Left ventricle myocardium inferior (tissue), 1 donor: ENCODE measurements around the gene ASTL. TPM values are rescaled to one million over a fixed set of nuclear protein-coding genes. Genes with fewer than 3 reads are reported as not detected.

ENCODE experiments used
- DNase-seq: peaks from one replicate; pipeline ENCODE4 v3.0.0-alpha.2; 2020
- H3K27ac ChIP-seq: fragments of 200-600 bp; replicated peaks from 2 replicates; pipeline ENCODE4 v1.8.0; 2021
- H3K27me3 ChIP-seq: fragments of 200-600 bp; 2 replicates; pipeline ENCODE4 v1.8.0; 2021; ENCODE audit warnings: low read depth
- H3K36me3 ChIP-seq: fragments of 200-600 bp; 2 replicates; pipeline ENCODE4 v1.8.0; 2021
- H3K4me1 ChIP-seq: fragments of 200-600 bp; 2 replicates; pipeline ENCODE4 v1.8.0; 2021
- H3K4me3 ChIP-seq: fragments of 200-600 bp; 2 replicates; pipeline ENCODE4 v1.8.0; 2021; ENCODE audit warnings: mild to moderate bottlenecking, moderate library complexity
- H3K9me3 ChIP-seq: fragments of 200-600 bp; replicated peaks from 2 replicates; pipeline ENCODE4 v1.8.0; 2021
- intact Hi-C: fragments of 100-400 bp; cut with micrococcal nuclease; formaldehyde crosslinking; loops from one replicate; pipeline ENCODE4 v1.11.0; 2022
- total RNA-seq: library from RNA; stranded (reverse); fragmentation: NEBNext Ultra II Directional; extraction: Animal tissue kit (Norgen Biotek cat#: 25700); gene quantifications from one replicate; pipeline ENCODE4 v1.2.1, GENCODE V29; 2021
- TF ChIP-seq, protein P1 (sequence below): fragments of 200-600 bp; IDR thresholded peaks from 2 replicates; pipeline ENCODE4 v1.8.0; 2021; ENCODE audit warnings: antibody characterized with exemption, mild to moderate bottlenecking, borderline replicate concordance
- donor health status: DM: no; HTN: yes; CAD: no; lungs with severe emphysema.

ASTL gene
- total RNA-seq, 1 donor from 2014 or later = not detected

DNA sequence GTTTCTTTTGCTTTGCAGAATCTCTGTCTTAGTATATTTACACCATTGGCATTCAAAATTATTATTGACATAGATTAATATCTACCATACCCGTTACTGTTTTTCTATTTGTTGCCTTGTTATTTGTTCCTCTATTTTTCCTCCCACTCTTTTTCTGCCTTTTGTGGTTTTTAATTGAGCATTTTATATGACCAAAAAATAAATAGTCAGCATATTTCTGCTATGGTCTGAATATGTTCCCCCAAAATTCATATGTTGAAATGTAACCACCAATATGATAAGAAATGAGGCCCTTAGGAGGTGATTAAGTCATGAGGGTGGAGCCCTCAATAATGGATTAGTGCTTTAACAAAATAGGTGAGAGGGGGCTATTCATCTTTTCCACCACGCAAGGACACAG lies 57.3 kb downstream of the ASTL start:
- TF ChIP-seq, protein P1, sequence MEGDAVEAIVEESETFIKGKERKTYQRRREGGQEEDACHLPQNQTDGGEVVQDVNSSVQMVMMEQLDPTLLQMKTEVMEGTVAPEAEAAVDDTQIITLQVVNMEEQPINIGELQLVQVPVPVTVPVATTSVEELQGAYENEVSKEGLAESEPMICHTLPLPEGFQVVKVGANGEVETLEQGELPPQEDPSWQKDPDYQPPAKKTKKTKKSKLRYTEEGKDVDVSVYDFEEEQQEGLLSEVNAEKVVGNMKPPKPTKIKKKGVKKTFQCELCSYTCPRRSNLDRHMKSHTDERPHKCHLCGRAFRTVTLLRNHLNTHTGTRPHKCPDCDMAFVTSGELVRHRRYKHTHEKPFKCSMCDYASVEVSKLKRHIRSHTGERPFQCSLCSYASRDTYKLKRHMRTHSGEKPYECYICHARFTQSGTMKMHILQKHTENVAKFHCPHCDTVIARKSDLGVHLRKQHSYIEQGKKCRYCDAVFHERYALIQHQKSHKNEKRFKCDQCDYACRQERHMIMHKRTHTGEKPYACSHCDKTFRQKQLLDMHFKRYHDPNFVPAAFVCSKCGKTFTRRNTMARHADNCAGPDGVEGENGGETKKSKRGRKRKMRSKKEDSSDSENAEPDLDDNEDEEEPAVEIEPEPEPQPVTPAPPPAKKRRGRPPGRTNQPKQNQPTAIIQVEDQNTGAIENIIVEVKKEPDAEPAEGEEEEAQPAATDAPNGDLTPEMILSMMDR = no peak
- no peaks in the 10 kb centered on the region for H3K36me3 ChIP-seq
- no peaks in the 10 kb centered on the region for H3K27me3 ChIP-seq
- H3K9me3 ChIP-seq = peaks cover 15% of the 10 kb centered on the region
- intact Hi-C loops = no loop called here
- H3K4me1 ChIP-seq = peaks cover 32% of the 10 kb centered on the region
- no peak overlapping the region for H3K27ac ChIP-seq
- no peak for DNase-seq
- H3K4me3 ChIP-seq = no peak overlapping the region

DNA sequence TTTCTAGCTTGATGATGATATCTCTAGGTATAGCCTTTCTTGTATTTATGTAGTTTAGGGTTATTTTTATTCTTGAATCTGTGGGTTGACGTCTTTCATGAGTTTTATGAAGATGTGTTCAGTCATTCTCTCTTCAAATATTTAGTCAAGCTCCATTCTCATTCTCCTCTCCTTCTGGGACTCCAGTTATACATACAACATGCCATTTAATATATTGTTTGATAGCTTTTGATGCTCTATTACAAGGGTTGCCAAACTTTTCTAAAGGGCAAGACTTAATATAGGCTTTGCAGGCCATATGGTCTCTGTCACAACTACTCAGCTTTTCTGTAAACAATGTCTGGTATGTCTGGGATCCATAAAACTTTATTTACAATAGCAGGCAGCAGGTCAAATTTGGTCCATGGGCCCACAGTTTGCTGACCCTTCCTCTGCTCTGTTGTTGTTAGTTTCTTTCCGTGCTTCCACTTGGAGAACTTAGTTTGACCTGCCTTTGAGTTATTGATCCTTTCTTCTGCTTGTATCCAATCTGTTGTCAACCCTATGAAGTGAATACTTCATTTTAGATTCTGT lies 63.0 kb downstream of the ASTL start:
- no peak overlapping the region for H3K27ac ChIP-seq
- H3K4me1 ChIP-seq = peaks cover 16% of the 10 kb centered on the region
- TF ChIP-seq, protein P1 = no peak
- peaks cover 26% of the 10 kb centered on the region for H3K9me3 ChIP-seq
- no peaks in the 10 kb centered on the region for H3K36me3 ChIP-seq
- no peak for DNase-seq
- no peaks in the 10 kb centered on the region for H3K27me3 ChIP-seq
- no peak overlapping the region for H3K4me3 ChIP-seq
- intact Hi-C loops = no loop called here

DNA sequence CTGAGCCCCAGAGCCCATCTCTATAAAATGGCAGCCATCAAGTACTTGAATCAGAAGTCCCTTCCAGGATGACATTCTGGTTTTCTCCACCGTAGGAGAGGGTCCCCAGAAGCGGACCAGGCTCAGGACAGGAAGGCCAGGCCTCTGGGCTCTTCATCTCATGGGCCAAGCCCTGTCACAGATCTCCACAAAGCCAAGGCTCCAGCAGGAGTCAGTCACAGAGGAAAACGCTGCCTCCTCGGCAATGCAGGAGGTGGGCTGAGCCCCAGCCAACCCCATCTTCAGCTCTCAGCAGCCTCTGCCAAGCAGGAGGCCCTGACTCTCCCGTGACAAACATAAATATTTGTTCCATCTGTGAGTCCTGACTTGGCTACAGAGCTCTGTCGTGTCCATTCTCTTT lies 64.1 kb downstream of the ASTL start:
- Histone ChIP-seq H3K9me3 (peaks cover 26% of the 10 kb centered on the region), H3K27ac (no peak overlapping the region), H3K36me3 (no peaks in the 10 kb centered on the region), H3K4me1 (peaks cover 16% of the 10 kb centered on the region), H3K27me3 (no peaks in the 10 kb centered on the region), H3K4me3 (no peak overlapping the region)
- no peak for DNase-seq
- TF ChIP-seq, protein P1 = no peak
- intact Hi-C loops = no loop called here

DNA sequence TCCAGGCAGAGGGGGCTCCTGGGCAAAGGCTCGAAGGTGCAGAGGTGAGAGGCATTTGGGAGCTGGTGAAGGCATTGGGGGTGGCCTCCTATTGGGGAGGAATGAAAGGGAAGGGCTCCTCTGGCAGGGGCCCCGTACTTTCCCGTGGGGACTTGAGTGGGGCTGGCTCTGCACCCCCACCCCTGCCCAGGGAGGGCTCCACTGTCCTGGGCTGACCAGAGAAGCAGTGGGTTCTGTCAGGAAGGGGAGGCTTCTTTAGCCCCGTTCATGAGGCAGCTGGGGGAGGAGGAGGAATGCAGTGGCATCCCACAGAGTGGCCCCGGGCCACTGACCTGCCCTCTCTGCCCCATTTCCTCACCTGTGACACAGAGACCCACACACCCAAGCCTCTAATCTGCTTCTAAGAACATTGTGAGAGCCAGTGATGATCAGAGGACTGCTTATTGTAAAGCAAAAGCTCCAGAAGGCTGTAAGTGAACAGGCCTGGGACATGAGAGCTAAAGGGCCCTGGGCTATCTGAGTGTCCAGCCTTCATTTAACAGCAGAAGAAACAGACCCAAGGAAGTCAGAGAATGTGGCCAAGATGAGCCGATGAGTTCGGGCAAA lies 65.0 kb downstream of the ASTL start:
- no peaks in the 10 kb centered on the region for H3K36me3 ChIP-seq
- DNase-seq = no peak
- intact Hi-C loops = no loop called here
- peaks cover 26% of the 10 kb centered on the region for H3K9me3 ChIP-seq
- TF ChIP-seq, protein P1 = no peak
- peaks cover 16% of the 10 kb centered on the region for H3K4me1 ChIP-seq
- H3K27ac ChIP-seq = no peak overlapping the region
- no peaks in the 10 kb centered on the region for H3K27me3 ChIP-seq
- no peak overlapping the region for H3K4me3 ChIP-seq

Other genes with a start within 250 kb of the ASTL start
- gene ANKRD36C, start 146.7 kb downstream of the ASTL start, total RNA-seq = 6.8 TPM
- gene GPAT2, start 103.6 kb downstream of the ASTL start, total RNA-seq = 5.3 TPM
- gene ADRA2B, start 21.9 kb downstream of the ASTL start, total RNA-seq = 2.9 TPM
- 0.82 TPM for gene DUSP2, start 6.9 kb upstream of the ASTL start, total RNA-seq
- gene STARD7, start 70.3 kb upstream of the ASTL start, total RNA-seq = 174 TPM
- 85.7 TPM for gene TMEM127, start 127.5 kb upstream of the ASTL start, total RNA-seq
- gene CIAO1, start 127.7 kb upstream of the ASTL start, total RNA-seq = 68.6 TPM
- gene SNRNP200, start 167.0 kb upstream of the ASTL start, total RNA-seq = 54.8 TPM
- 0.47 TPM for gene ITPRIPL1, start 186.8 kb upstream of the ASTL start, total RNA-seq
- 0.69 TPM for gene NCAPH, start 197.3 kb upstream of the ASTL start, total RNA-seq